ENCODE data around the gene FNIP1. TPM values are rescaled to one million over a fixed set of nuclear protein-coding genes. Genes with fewer than 3 reads are reported as not detected.
"Not testable (repeated sequence)": the region's sequence is repeated elsewhere in the genome, so short reads cannot be mapped to it uniquely, and the experiment has no call there.

FNIP1 gene
- total and polyA plus RNA-seq, 2 donors from 2014 or later = 2.9 to 31.1 TPM

DNA sequence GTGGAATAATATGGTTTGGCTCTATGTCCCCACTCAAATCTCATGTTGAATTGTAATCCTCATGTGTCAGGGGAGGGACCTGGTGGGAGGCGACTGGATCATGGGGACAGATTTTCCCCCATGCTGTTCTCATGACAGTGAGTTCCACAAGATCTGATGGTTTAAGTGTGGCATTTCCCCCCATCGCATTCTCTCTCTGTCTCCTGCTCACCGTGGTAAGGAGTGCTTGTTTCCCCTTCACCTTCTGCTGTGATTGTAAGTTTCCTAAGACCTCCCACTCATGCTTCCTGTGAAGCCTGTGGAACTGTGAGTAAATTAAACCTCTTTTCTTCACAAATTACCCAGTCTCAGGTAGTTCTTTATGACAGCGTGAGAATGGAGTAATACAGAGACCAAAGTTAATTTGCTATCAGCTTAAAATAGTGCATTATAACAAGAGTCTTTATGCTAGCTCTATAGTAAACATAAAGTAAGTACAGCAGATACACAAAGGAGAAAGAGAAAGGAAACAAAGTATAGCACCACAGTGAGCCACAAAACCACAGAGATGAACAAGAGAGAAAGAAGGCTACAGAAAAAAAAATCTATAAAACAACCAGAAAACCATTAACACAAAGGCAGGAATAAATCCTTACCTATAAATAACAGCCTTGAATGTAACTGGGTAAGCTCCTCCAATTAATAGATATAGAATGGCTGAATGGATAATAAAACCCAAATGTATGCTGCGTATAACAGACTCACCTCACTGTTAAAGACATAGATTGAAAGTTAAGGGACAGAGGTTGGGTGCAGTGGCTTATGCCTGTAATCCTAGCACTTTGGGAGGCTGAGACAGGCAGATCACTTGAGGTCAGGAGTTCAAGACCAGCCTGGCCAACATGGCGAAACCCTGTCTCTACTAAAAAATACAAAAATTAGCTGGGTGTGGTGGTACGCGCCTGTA lies 201.5 kb downstream of the FNIP1 start:
- DNase-seq (no peak), FAIRE-seq (no peak)
- peaks cover 0 to 4% (median 2%) of the 10 kb centered on the region in 3 donors for H3K9me3 ChIP-seq (ENCODE audit: control insufficient read depth in 2 of 3, insufficient read depth in 1 of 3, low read length in 3 of 3)
- H3K4me1 ChIP-seq (ENCODE audit: control insufficient read depth in 2 of 3, insufficient read depth in 2 of 3, low read depth in 1 of 3, low read length in 3 of 3) = no peaks in the 10 kb centered on the region
- H3K9ac ChIP-seq (ENCODE audit: low read length in 3 of 3) = no peak overlapping the region
- intact Hi-C loops (cut with DNase I) = no loop called here
- TF ChIP-seq, protein P1, sequence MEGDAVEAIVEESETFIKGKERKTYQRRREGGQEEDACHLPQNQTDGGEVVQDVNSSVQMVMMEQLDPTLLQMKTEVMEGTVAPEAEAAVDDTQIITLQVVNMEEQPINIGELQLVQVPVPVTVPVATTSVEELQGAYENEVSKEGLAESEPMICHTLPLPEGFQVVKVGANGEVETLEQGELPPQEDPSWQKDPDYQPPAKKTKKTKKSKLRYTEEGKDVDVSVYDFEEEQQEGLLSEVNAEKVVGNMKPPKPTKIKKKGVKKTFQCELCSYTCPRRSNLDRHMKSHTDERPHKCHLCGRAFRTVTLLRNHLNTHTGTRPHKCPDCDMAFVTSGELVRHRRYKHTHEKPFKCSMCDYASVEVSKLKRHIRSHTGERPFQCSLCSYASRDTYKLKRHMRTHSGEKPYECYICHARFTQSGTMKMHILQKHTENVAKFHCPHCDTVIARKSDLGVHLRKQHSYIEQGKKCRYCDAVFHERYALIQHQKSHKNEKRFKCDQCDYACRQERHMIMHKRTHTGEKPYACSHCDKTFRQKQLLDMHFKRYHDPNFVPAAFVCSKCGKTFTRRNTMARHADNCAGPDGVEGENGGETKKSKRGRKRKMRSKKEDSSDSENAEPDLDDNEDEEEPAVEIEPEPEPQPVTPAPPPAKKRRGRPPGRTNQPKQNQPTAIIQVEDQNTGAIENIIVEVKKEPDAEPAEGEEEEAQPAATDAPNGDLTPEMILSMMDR (IDR thresholded peaks at IDR 0.05; ENCODE audit: borderline replicate concordance, extremely low read depth, insufficient read depth) = no peak
- no peaks in the 10 kb centered on the region for H3K36me3 ChIP-seq (ENCODE audit: control insufficient read depth in 2 of 3, insufficient read depth in 3 of 3, low read length in 3 of 3)
- H3K4me3 ChIP-seq (ENCODE audit: low read length in 3 of 3) = no peak overlapping the region
- no peak overlapping the region for H3K27ac ChIP-seq (ENCODE audit: low read depth in 2 of 2, low read length in 2 of 2)
- H3K27me3 ChIP-seq (ENCODE audit: control insufficient read depth, insufficient read depth, low read length) = no peaks in the 10 kb centered on the region

DNA sequence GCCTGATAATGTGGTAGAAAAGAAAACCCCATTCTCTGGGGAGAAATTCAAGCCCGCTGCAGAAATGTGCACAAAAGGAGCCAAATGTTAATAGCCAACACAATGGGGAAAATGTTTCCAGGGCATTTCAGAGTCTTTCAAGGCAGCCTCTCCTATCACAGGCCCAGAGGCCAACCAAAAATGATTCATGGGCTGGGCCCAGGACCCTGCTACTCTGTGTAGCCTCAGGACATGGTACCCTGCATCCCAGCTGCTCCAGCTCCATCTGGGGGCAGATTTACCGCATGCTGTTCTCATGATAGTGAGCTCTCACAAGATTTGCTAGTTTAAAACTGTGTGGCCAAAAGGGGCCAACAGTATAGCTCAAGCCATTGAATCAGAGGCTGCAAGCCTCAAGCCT lies 202.9 kb downstream of the FNIP1 start:
- H3K27ac ChIP-seq (ENCODE audit: low read depth in 2 of 2, low read length in 2 of 2) = no peak overlapping the region
- H3K9ac ChIP-seq (ENCODE audit: low read length in 3 of 3) = no peak overlapping the region
- no peaks in the 10 kb centered on the region for H3K4me1 ChIP-seq (ENCODE audit: control insufficient read depth in 2 of 3, insufficient read depth in 2 of 3, low read depth in 1 of 3, low read length in 3 of 3)
- H3K27me3 ChIP-seq (ENCODE audit: control insufficient read depth, insufficient read depth, low read length) = no peaks in the 10 kb centered on the region
- H3K9me3 ChIP-seq (ENCODE audit: control insufficient read depth in 2 of 3, insufficient read depth in 1 of 3, low read length in 3 of 3) = peaks cover 0 to 4% (median 2%) of the 10 kb centered on the region in 3 donors
- intact Hi-C loops (cut with DNase I) = no loop called here
- no peak overlapping the region for H3K4me3 ChIP-seq (ENCODE audit: low read length in 3 of 3)
- no peak for DNase-seq
- H3K36me3 ChIP-seq (ENCODE audit: control insufficient read depth in 2 of 3, insufficient read depth in 3 of 3, low read length in 3 of 3) = no peaks in the 10 kb centered on the region
- no peak for FAIRE-seq
- TF ChIP-seq, protein P1 (IDR thresholded peaks at IDR 0.05; ENCODE audit: borderline replicate concordance, extremely low read depth, insufficient read depth) = no peak

DNA sequence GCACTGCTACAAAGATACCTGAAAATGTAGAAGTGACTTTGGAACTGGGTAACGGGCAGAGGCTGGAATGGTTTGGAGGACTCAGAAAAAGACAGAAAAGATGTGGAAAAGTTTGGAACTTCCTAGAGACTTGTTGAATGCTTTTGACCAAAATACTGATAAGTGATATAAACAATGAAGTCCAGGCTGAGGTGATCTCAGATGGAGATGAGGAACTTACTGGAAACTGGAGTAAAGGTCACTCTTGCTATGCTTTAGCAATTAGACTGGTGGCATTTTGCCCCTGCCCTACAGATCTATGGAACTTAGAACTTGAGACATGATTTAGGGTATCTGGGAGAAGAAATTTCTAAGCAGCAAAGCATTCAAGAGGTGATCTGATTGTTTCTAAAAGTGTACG lies 203.4 kb downstream of the FNIP1 start:
- DNase-seq; H3K27me3 ChIP-seq (ENCODE audit: control insufficient read depth, insufficient read depth, low read length); intact Hi-C loops (cut with DNase I); H3K9me3 ChIP-seq (ENCODE audit: control insufficient read depth in 2 of 3, insufficient read depth in 1 of 3, low read length in 3 of 3); H3K36me3 ChIP-seq (ENCODE audit: control insufficient read depth in 2 of 3, insufficient read depth in 3 of 3, low read length in 3 of 3); H3K4me3 ChIP-seq (ENCODE audit: low read length in 3 of 3); H3K27ac ChIP-seq (ENCODE audit: low read depth in 2 of 2, low read length in 2 of 2); H3K4me1 ChIP-seq (ENCODE audit: control insufficient read depth in 2 of 3, insufficient read depth in 2 of 3, low read depth in 1 of 3, low read length in 3 of 3); H3K9ac ChIP-seq (ENCODE audit: low read length in 3 of 3); FAIRE-seq: not testable (repeated sequence)

Other genes with a start within 250 kb of the FNIP1 start
- gene RAPGEF6, start 161.8 kb downstream of the FNIP1 start, total RNA-seq = 28.6 TPM
- 1.8 TPM for gene RAPGEF6, start 161.8 kb downstream of the FNIP1 start, polyA plus RNA-seq (ENCODE audit: insufficient read depth, low read depth, low replicate concordance)
- gene MEIKIN, start 148.6 kb upstream of the FNIP1 start, total RNA-seq = 0.63 TPM
- gene MEIKIN, start 148.6 kb upstream of the FNIP1 start, polyA plus RNA-seq (ENCODE audit: insufficient read depth, low read depth, low replicate concordance) = not detected
- 1.4 TPM for gene ACSL6, start 214.6 kb upstream of the FNIP1 start, total RNA-seq
- 2.1 TPM for gene ACSL6, start 214.6 kb upstream of the FNIP1 start, polyA plus RNA-seq (ENCODE audit: insufficient read depth, low read depth, low replicate concordance)